HT1080 (cell line): Measurements from ENCODE around the gene DPM1. TPM values are rescaled to one million over a fixed set of nuclear protein-coding genes. Genes with fewer than 3 reads are reported as not detected.

ENCODE experiments used
- DNase-seq: peaks from one replicate; pipeline ENCODE4 v3.0.0-alpha.2; 2015; ENCODE audit warnings: low read depth
- total RNA-seq: library from RNA; depleted of rRNA; stranded (reverse); fragments of >200 nt; shearing (Covaris generic); gene quantifications from 2 replicates; pipeline ENCODE4 v1.2.3, GENCODE V29; 2014; rRNA removed

The DPM1 gene
- total RNA-seq, 1 experiment from 2014 or later: 146 TPM

DNA sequence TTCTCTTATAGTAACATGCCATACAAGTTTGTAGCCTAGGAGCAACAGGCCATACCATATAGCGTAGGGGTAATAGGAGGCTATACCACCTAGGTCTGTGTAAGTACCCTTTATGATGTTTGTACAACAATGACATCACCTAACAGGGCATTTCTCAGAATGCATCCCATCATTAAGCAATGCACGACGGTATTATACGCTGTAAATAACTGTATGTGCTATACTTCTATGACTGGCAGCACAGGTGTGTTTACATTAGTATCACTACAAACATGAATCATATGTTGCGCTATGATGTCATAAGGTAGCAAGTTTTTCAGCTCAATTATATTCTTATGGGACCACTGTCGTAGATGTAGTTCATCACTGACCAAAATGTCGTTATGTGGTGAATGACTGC lies 58.1 kb downstream of the DPM1 start:
- DNase-seq: no peak

DNA sequence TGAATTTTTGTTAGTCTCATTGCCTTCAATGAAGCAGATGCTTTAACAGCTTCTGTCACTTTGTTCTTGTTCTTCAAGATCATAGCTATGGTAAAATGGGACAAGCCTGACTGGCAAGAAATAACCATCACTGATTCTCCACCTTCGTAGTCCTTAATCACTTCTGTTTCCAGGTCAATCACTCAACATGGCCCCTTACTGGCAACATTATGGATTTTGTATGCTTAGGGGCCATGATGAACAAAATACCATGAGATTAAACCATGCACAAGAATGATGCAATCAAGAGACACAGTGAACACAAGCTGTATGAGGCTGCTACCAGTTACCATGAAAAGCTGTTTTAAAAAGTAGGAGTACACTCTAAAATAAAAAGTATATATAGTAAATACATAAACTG lies 59.9 kb downstream of the DPM1 start:
- DNase-seq: no peak

DNA sequence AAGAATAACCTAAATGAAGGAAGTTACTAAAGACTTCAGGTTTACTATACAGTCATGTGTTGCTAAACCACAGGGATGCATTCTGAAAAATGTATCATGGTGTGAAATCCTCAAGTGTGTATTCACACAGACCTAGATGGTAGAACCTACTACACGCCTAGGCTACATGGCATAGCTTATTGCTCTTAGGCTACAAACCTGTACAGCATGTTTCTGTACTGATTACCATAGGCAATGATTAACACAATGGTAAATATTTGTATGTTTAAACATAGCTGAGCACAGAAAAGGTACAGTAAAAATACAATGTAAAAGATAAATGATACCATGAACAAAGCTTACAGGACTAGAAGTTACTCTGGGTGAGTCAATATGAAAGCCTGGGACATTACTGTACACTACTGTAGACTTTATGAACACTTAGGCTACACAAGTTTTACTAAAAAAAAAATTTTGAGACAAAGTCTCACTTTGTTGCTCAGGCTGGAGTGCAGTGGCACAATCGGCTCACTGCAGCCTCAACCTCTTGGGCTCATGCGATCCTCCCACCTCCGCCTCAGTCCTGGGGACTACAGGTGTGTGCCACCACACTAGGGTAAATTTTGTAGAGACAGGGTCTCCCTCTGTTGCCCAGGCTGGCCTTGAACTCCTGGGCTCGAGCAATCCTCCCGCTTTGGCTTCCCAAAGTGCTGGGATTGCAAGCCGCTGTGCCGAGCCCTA lies 63.1 kb downstream of the DPM1 start:
- DNase-seq: no peak

DNA sequence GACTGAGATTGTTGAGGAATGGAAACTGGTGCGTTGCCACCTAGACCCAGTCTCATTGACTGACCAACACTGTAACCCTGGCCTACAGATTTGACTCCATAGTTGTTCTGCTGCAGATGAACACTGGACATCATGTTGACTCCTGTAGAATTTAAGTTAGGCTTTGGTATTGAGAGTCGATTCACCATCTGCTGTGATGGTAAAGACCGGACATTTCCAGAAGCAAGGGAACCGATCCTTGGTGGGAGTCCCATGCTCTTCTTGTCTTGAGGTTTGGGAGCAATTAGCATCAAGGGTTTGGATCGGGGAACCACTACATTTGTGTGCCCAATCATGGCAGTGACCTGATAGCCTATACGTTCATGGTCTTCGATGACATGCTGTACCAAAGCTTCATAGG lies 64.7 kb downstream of the DPM1 start:
- no peak for DNase-seq

DNA sequence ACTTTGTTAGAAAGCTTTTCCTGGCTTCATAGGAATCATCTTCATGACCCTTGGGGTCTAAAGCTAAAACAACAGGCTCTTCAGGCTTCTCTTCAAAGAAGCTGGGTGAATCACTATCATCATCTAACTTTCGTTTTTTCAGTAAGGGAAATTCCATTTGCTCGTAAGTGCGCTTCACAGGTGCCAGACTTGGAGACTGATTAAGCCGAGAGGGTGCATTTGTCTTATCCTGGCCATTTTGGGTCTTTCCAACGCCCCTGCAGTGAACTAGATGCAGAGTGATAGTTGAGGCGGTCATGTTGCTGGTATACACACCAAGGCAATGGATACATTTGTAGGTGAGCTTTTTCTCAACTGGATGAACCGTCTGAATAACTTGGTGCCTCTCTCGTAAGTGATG lies 65.9 kb downstream of the DPM1 start:
- no peak for DNase-seq

DNA sequence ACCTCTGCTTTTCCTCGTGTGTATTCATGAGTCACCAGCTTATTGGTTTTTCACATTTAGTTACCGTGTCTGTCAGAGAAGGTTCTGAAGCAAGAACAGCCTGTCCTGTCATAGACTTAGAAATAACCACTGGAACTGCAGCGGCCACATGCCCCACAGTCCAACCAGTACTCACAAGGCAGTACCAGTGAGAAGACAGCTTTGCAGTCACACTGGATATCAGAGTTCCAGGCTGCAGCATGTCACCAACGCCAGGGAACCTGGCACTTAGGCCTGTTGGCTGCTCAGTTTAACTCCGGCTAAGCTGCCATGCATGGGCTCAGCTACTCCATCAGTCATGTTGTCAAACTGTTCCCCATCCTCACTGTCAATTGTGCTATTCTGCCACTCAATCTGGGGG lies 67.2 kb downstream of the DPM1 start:
- DNase-seq: no peak

DNA sequence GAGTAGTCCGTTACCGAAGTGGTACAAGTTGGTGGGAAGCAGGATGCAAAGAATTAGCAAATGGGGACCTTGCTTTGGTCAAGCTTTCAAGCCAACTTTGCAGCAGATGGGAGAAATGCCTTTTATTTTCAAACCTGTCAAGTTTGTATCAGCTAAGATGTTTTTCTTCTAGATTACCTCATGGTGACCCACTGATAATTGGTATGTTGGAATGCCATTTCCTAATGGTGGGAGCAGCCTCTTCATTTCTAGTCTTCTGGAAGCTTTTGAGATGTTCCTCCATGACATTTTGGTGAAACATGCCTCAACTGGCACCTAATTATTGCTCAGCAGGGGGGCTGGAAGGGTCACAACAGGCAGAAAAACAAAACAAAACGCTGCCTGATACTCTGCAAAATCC lies 70.8 kb downstream of the DPM1 start:
- DNase-seq: no peak

DNA sequence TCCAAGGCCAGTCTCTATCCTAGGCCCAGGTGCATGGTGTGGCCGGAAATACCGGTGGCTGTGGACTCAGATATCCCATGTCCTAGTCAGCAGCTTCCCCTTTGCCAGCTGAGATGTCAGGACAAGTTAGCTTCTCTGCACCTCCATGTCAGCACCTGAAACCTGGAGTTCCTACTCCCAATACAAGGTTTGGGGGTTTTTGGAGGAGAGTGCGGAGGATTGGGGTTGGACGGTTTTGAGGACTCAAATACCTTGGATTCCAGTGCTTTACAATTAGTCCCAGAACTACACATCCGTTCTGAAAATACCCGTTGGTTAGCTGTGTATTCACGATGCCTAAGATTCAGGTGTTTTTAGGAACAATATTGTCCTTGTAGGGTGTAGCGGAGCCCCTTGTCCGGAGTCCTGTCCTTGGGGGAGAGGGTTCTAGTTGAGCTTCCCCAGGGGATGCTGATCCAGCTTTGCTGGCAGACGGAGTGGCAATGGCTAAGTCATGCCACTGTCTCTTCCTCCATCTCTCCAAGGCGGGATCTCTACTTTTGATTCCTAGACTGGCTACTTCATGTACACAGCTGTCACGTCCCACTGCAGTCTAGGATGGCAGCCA lies 72.0 kb downstream of the DPM1 start:
- peak; percentile 11 for DNase-seq

DNA sequence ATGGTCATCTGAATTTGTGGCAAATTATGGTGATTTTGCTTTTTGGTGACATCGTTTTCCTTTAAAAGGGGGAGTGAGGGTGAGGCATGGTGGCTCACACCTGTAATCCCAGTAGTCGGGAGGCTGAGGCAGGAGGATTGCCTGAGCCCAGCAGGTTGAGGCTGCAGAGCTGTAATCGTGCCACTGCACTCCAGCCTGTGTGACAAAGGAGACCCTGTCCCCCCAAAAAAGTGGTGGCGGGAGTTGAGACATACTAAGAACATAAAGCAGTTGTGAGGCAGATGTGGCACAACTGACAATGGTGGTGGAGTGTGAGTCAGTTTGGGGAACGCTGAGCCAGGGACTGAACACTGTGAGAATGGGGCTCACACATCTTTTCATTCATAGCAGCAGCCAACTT lies 72.6 kb downstream of the DPM1 start:
- DNase-seq: no peak

DNA sequence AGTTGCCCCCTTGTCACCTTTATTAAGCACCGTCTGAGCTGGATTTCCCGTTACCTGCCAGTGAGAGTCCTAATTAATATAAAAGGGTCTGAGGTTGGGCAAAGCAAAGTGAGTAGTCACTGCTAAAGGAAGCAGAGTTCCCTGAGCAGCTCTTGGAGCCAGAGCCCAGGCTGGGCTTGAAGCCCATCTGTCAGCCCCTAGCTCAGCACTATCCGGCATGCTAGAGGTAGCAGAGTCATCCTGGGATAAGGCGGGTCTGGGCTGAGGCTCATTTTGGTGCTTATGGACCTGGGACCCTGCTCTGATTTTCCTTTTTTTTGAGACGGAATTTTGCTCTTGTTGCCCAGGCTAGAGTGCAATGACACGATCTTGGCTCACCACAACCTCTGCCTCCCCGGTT lies 73.3 kb downstream of the DPM1 start:
- DNase-seq: no peak

Other genes with a start within 250 kb of the DPM1 start
- 2.1 and 3.1 TPM in 2 replicates for gene PARD6B, start 227.0 kb downstream of the DPM1 start, total RNA-seq
- 24.6 and 27.1 TPM in 2 replicates for gene BCAS4, start 163.5 kb downstream of the DPM1 start, total RNA-seq
- 14.3 and 21.4 TPM in 2 replicates for gene ADNP, start 27.1 kb downstream of the DPM1 start, total RNA-seq
- 12.5 and 15.1 TPM in 2 replicates for gene MOCS3, start 286 bp upstream of the DPM1 start, total RNA-seq
- gene KCNG1, start 64.6 kb upstream of the DPM1 start, total RNA-seq: 56.9 and 65.0 TPM in 2 replicates